AG10803 (cell line): ENCODE measurements around the gene MT4.

Source experiments
- DNase-seq: peaks from one replicate; pipeline ENCODE4 v3.0.0; 2010; ENCODE audit warnings: low read depth
- H3K4me3 ChIP-seq: 2 replicates; pipeline ENCODE4 v1.5.1; 2011; ENCODE audit warnings: mild to moderate bottlenecking, low read length, control low read depth
- CTCF ChIP-seq: conservative IDR thresholded peaks from 2 replicates; pipeline ENCODE4 v1.5.1; 2011; ENCODE audit warnings: mild to moderate bottlenecking, low read length, control low read depth, inconsistent platforms

MT4 gene

DNA sequence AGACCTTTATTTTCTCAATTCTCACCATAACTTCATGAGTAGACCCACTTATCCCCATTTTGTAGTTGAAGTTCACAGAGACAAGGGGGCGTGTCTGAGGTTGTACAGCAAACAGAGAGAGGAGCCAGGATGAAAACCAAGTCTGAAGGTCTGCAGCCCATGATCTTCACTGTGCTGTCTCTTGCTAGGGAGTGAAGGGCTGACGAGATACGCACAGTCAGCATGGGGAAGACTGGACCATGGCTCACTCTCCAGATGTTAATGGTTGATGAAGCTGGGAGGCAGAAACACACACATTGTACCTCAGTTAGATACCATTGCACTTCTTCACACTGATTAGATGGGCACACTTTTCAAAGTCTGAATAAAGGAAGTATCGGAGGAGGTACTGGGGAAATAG lies 5.8 kb upstream of the MT4 start:
- H3K4me3 ChIP-seq, result no peak overlapping the region
- DNase-seq, result no peak
- no peak for TF ChIP-seq CTCF

- H3K4me3 ChIP-seq, result no peak overlapping the region
- DNase-seq, result no peak
- TF ChIP-seq CTCF, result no peak
Observed at GRCh38 chr16:56560447-56560846, 4.4 kb upstream of the MT4 start.

- no peak for TF ChIP-seq CTCF
- no peak overlapping the region for H3K4me3 ChIP-seq
- DNase-seq, result no peak
Observed at GRCh38 chr16:56561126-56561525, 3.7 kb upstream of the MT4 start.

- no peak for DNase-seq
- no peak overlapping the region for H3K4me3 ChIP-seq
- TF ChIP-seq CTCF, result no peak
Observed at GRCh38 chr16:56569971-56570370, 5.1 kb downstream of the MT4 start.

DNA sequence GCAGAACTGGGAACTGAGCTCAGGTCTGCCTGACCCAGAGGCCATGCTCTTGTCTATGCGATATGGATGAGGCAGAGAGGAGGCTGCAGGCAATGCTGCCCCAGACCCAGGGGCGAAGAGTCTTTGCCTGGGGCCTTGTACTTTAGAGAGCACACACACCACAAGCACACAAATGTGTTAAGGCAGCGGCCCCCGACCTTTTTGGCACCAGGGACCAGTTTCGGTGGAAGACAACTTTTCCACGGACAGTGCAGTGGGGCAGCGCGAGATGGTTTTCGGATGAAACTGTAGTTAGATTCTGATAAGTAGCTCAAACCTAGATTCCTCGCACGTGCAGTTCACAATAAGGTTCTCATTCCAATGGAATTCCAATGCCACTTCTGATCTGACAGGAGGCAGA lies 6.7 kb downstream of the MT4 start:
- DNase-seq, result no peak
- H3K4me3 ChIP-seq, result no peak overlapping the region
- no peak for TF ChIP-seq CTCF

GRCh38 chr16:56574625-56575024 lies 9.8 kb downstream of the MT4 start:
- DNase-seq, result no peak
- H3K4me3 ChIP-seq, result no peak overlapping the region
- no peak for TF ChIP-seq CTCF

GRCh38 chr16:56576585-56577299 lies 11.9 kb downstream of the MT4 start:
- TF ChIP-seq CTCF, result peak; percentile 80
- H3K4me3 ChIP-seq, result no peak overlapping the region
- DNase-seq, result peak; percentile 55
